ENCODE results near the gene CREBBP. TPM values are rescaled to one million over a fixed set of nuclear protein-coding genes. Genes with fewer than 3 reads are reported as not detected.

Gene CREBBP
- total RNA-seq, 4 donors from 2014 or later = 38.9 to 105 (median 51.8) TPM

DNA sequence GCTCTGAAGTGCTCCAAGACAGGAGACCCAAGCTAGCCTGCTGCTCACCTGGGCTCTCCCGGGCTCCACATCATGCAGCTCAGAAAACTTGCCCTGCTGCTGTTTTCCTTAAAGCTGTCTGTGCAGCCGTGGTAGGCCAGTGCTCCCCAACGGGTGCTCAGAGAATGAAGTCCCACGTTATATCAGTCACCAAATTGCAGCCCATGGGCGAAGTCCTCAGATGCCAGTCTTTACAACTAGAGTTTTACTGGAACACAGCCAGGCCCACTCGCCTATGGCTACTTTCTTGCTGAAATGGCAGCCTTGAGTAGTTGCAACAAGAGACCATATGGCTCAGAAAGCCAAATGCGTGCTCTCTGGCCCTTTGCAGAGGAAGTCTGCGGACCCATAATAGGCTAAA, 6.3 kb downstream of the CREBBP start:
- no peak for ATAC-seq (ENCODE audit: low FRiP score)
- DNase-seq (ENCODE audit: low spot score) = no peak
- TF ChIP-seq CTCF (IDR thresholded peaks at IDR 0.05) = no peak

DNA sequence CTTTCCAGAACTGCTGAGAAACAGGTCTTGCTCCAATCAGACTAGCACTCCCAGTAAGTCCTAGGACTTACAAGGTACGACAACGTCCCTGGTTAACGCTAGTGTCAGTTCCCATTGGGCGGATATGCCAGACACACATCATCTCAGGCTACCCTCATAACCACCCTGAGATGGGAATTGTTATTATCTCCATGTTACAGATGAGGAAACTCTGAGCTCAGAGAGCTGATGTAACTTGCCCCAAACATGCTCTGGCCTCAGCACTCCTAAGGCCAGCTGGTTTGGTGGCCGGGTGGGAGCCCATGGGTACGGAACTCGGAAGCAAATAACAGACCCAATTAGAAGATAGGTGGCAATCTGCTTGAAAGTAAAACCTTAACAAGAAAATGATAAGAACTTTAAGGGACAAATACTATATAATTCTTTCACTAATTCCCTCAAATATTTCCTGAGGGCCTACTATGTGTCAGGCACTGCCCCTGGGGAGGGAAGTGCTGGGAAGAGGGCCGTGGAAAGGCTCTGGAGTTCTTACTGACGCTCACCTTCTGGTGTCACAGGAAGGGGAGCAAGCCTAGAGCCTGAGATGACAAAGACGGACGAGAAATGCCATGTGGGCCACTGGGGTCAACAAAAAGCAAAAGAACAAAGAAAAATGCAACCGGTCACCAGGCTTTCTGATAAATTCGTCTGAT, 6.9 kb downstream of the CREBBP start:
- no peak for TF ChIP-seq CTCF (IDR thresholded peaks at IDR 0.05)
- no peak for ATAC-seq (ENCODE audit: low FRiP score)

DNA sequence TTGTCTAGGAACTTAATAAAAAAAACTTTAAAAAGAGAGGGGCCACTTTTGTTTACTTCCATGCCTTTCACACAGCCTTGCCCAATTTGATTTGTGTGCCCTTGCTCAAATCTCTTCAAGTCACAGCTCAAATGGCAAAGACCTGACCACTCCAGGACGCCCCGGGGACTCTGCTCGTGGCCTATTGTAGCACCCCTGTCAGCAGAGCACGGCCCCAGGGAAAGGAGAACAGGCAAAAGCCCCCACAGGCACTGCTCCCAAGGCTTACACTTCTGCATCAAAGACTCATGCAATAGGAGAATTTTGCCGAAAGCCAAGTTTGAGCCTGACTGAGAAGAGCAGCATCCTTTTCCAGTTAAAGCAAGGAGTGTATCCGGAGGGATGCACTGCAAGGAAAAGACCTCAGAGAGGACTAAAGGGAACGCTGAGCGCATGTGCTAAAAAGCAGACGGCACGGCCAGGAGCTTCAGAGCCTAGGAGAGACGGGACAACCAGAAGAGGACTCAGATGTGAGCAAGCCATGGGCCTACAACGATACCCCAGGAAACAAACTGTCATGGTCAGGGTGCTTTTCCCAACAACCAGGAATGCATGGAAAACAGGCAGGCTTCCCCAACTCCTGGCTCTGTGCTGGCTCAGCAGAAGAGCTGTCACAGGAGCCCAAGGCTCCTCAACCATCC, 8.2 kb downstream of the CREBBP start:
- ATAC-seq (ENCODE audit: low FRiP score) = no peak
- no peak for TF ChIP-seq CTCF (IDR thresholded peaks at IDR 0.05)
- no peak for DNase-seq (ENCODE audit: low spot score)

More for the DNA sequence above, 6.9 kb downstream of the CREBBP start:
- no peak for DNase-seq (ENCODE audit: low spot score)

DNA sequence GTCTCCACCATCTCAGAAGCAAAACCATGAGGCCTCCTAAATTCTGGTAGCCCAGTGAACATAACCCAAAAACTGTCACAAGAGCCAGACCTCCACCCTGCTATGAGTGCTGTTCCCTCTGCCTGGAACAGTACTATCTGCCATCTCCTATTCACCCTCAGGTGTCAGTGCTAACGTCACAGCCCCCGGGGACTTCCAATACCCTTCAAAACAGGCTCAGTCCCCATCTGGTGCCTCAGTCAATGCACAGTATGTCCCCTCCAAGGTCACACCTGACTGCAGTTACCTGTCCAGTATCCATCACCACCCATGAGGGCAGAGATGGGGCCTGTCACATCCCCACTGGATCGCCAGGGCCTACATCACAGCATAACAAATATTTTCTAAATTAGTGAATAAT, 11.5 kb downstream of the CREBBP start:
- TF ChIP-seq CTCF (IDR thresholded peaks at IDR 0.05) = no peak
- DNase-seq (ENCODE audit: low spot score) (no peak), ATAC-seq (ENCODE audit: low FRiP score) (no peak)

DNA sequence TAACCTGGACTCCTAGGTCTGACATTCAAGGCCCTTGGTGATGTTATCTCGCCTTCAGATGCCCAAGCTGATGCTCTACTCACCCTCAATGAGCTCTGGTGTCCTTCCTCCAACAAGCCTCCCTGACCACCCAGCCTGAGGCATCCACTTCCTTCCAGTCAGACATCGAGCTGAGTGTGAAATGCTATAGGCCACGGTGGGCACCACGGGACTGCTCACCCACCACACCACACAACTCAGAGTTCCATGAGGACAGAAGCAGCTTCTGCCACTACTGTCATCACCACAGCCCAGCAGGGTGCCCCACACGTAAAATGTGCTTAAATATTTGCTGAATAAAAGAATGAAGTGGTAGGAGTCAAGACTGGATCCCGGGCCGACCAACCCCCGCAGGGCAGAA, 12.0 kb downstream of the CREBBP start:
- ATAC-seq (ENCODE audit: low FRiP score) (no peak), DNase-seq (ENCODE audit: low spot score) (no peak)
- no peak for TF ChIP-seq CTCF (IDR thresholded peaks at IDR 0.05)

DNA sequence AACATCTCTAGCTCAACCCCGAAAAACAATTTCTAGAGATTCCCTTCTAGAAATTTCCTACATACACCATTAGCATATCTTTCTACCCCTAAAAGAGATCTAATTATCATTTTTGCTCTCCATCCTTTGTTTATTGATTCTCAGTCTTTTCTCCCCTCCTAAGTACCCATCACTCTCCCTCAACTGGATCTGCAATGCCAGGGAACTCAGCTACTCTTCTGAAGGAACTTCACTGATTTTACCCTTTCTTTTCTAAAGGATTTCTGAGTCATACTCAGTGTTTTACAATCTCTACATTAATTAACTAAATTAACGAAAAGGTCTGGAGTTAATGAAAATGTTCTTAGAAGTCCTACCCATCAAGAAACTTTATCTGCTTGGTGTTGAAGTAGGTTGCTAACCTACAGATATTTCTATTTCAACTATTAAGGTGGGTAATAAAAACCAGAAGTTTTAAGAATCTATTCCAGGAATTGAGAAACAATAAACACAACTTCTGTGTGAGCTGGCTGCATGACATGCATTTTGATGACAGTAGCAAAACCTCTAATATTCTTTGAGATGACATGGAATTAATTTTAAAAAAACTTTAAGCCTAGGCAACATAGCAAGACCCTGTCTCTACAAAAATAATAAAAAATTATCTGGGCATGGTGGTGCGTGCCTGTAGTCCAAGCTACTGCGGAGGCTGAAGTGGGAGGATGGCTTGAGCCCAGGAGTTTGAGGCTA, 13.6 kb downstream of the CREBBP start:
- no peak for TF ChIP-seq CTCF (IDR thresholded peaks at IDR 0.05)
- ATAC-seq (ENCODE audit: low FRiP score) (no peak), DNase-seq (ENCODE audit: low spot score) (no peak)

Data from omental fat pad (tissue), 4 donors.